OCI-LY3 (cell line): ENCODE data around the gene CBFA2T2.
"Not testable (repeated sequence)": the region's sequence is repeated elsewhere in the genome, so short reads cannot be mapped to it uniquely, and the experiment has no call there.

Source experiments
- EZH2phosphoT487 ChIP-seq: fragments of 200-600 bp; shearing (Covaris generic); IDR thresholded peaks from 2 replicates; pipeline ENCODE4 v1.6.1; 2018; ENCODE audit warnings: antibody characterized with exemption, mixed run types, low read depth
- TF ChIP-seq, protein P1 (sequence below): fragments of 200-600, 300-600 bp; sonication (generic); IDR thresholded peaks from 2 replicates; pipeline ENCODE4 v1.5.1; 2014; ENCODE audit warnings: antibody characterized with exemption, low read length, low read depth

- TF ChIP-seq, protein P1, sequence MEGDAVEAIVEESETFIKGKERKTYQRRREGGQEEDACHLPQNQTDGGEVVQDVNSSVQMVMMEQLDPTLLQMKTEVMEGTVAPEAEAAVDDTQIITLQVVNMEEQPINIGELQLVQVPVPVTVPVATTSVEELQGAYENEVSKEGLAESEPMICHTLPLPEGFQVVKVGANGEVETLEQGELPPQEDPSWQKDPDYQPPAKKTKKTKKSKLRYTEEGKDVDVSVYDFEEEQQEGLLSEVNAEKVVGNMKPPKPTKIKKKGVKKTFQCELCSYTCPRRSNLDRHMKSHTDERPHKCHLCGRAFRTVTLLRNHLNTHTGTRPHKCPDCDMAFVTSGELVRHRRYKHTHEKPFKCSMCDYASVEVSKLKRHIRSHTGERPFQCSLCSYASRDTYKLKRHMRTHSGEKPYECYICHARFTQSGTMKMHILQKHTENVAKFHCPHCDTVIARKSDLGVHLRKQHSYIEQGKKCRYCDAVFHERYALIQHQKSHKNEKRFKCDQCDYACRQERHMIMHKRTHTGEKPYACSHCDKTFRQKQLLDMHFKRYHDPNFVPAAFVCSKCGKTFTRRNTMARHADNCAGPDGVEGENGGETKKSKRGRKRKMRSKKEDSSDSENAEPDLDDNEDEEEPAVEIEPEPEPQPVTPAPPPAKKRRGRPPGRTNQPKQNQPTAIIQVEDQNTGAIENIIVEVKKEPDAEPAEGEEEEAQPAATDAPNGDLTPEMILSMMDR = not testable (repeated sequence)
- not testable (repeated sequence) for TF ChIP-seq EZH2phosphoT487
These were observed 45.8 kb downstream of the CBFA2T2 start for GRCh38 chr20:33535717-33536116.
